Stimulated activated CD8-positive, alpha-beta memory T cell treated with anti-CD3 and anti-CD28 coated beads, Interleukin-7, amount 100 ng/mL, for 48 hours (primary cell): Measurements from ENCODE around the gene FOSL1.
"Not testable (repeated sequence)": the region's sequence is repeated elsewhere in the genome, so short reads cannot be mapped to it uniquely, and the experiment has no call there.

Experiments
- DNase-seq, 2 donors: peaks; one replicate each; pipeline ENCODE4 v3.0.0-alpha.2; 2020; ENCODE audit warnings: low read depth in 1 of 2; ENCODE audit errors: extremely low read depth in 1 of 2

Gene FOSL1

DNA sequence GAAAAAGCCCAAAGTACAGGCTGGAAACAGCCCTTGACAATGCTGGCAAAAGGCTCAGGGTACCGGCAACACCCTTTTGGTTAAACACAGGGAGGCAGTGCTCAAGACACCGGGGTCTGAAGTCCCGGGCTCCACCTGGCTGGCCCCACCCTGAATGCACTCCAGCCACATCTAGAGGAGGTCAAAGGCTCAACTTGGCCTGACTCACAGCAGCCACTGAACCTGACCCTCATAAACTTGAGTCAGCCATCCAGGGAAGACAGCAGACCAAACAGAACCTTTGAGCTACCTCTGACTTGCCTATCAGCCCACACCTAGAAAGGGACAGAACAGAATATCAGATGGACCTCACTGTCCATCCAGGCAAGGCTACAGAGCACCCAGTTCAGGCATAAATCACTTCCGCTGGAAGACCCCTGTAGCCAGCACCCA is 46.0 kb downstream of the FOSL1 start:
- no peak for DNase-seq

DNA sequence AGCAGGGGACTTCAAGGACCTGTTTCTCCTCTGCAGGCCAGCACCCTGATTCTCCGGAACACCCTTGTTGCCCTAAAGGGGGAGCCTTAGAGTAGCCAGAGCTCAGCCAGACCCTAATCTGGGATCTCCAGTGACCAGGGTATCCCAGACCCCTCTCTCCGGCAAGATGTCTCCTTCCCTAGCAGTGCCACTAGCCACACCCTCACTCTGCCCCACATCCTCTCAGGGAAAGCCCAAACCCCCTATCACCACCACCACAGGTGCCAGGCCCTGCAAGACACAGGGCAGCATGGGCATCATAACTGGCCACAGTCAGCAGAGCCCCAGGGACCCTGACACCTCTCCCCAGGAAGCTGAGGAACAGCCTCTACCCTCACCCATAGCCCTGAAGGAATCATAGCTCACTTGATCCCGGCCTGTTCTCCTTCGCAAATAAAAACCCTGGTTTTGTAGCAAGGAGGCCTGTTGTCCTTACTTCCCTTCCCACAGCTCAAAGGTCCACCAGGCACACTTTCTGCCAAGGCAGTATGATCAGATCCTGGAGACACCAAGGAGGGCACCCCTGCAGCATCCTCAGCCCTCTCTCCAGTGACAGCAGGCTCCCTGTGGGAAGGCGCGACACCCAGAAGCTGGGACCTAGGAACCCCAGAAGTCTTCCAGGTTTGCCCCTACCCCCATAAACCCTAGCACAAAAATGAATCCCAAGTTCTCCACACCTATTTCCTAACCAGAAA is 46.8 kb downstream of the FOSL1 start:
- no peak for DNase-seq

DNA sequence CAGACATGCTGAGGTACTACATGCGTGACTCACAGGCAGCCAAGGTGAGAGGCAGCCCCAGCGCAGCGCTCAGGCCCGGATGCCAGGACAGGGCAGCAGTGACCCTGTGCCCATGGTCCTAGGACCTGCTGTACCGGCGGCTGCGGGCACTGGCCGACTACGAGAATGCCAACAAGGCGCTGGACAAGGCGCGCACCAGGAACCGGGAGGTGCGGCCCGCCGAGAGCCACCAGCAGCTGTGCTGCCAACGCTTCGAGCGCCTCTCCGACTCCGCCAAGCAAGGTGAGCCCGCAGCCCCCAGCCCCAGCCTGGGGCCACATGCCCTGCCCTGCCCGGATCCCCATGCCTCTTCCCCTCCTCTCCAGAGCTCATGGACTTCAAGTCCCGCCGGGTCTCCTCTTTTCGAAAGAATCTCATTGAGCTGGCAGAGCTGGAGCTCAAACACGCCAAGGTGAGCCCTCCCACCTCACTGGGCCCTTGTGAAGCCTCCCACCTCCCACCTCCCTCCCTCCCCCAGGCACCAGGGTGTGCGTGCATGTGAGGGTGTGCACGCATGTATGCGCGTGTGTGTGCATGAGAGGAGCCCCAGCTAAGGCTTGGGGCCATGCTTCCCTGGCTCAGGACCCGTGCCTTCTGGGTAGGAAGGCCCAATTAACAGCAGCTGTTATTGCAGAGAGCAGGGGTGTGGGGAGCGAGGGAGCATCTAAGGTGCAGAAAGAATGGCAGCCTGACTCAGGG is 47.5 kb downstream of the FOSL1 start:
- no peak for DNase-seq

DNA sequence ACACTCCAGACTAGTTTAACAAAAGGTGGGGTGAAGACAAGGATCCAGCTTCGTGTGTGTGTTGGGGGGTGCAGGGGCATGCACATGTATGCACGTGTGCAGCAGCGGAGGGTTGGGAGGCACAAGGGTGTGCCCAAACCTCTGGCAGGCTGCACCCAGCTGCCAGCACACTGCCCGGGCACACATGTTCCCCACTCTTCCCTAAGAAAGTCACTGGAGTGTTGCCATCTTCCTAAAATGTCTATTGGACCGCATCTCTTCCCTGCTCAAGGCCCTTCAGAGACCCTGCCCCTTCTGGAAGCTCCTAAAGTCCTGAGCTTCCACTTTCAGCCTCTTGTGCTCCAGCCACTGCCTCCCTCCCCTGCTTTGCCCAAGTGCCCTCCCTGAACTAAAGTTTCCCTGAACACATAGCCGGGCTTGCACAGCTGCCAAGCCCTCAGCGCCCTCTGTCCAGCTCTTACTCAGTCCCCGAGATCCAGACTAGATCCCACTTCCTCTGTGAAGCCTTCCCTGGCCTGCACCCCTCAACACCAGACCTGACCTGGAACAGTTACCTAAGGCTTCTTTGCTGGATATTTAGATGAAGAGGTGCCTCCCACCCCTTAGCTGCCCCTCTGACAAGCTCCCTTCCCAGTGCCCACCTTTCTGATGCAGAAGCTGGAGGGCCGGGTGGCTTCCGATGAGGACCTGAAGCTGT is 48.2 kb downstream of the FOSL1 start:
- no peak for DNase-seq

DNA sequence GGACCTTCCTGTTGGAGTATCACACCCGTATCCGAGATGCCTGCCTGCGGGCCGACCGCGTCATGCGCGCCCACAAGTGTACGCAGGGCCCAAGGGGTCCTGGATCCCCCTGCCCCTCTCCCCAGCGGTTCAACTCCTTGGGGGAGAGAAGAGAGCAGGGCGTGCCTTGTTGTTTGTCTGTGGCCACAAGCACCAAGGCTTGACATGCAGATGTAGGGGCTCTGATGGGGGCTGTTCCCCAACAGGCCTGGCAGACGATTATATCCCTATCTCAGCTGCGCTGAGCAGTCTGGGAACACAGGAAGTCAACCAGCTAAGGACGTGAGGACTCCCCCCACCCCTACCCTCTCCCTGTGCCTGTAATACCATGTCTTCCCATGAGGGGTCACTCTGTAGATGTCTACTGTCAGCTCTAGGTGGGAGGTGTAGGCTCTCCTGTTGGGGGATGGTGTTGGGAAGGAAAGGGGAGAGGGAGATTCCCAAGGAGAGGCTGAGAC is 49.1 kb downstream of the FOSL1 start:
- no peak for DNase-seq

DNA sequence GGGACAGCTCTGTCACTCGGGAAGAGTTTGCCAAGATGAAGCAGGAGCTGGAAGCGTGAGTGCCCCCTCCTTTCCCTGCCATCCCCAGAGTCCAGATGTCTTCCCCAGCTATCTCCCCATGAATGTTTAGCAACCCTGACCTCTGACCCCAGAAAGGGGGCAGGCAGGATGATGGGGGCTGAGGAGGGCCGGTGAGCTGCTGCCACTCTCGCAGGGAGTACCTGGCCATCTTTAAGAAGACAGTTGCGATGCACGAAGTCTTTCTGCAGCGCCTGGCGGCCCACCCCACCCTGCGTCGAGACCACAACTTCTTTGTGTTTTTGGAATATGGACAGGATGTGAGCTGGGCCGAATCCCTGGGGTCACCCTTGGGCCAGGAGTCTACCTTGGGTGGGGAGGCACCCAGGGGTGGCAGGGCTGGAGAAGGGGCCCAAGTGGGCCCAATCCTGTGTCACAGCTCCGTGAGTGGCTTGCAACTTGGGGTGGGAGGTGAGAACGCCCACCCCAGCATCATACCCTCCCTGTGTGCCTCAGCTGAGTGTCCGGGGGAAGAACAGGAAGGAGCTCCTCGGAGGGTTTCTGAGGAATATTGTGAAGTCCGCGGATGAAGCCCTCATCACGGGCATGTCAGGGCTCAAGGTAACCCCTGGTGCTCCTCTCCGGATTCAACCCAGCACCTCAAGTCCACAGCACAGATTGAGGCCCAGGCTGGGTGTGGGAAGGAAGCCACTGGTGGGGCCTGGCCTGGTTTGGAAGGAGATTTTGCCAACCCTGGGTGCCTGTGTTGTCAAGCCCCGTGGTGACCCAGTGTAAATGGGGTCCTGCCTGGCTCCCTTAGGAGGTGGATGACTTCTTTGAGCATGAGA is 49.7 kb downstream of the FOSL1 start:
- DNase-seq: no peak

DNA sequence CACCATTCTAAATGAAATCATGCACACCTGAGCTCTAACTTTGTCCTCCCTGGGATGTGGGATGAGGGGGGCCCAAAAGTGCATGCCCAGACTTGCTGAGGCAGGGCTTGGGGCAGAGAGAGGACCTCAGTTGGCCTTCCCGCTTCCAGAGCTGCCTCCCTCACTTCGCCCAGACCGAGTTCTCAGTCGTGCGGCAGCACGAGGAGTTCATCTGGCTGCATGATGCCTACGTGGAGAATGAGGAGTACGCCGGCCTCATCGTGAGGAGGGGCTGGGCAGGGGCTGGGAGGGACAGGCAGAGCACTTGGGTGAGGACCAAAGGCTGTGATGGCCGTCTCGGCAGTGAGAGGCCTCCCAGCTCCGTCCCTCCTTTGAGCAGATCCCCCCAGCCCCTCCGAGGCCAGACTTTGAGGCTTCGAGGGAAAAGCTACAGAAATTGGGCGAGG is 50.4 kb downstream of the FOSL1 start:
- no peak for DNase-seq

DNA sequence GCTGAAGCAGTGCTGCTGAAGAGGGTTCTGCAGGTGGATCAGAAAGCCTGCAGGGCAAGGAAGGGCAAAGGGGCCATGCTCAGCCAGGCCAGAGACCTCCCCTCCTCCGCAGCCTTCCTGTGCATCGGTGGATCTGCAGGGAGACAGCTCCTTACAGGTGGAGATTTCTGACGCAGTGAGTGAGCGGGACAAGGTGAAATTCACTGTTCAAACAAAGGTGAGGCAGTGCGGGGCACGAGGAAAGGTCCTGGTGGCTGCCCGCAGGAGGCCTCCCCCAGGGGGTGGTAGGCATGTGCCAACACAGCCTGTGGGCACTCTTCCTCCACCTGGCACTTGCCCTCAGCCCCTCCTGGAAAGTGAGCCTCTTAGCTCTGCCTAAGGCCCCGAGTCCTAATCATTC is 50.8 kb downstream of the FOSL1 start:
- no peak for DNase-seq

DNA sequence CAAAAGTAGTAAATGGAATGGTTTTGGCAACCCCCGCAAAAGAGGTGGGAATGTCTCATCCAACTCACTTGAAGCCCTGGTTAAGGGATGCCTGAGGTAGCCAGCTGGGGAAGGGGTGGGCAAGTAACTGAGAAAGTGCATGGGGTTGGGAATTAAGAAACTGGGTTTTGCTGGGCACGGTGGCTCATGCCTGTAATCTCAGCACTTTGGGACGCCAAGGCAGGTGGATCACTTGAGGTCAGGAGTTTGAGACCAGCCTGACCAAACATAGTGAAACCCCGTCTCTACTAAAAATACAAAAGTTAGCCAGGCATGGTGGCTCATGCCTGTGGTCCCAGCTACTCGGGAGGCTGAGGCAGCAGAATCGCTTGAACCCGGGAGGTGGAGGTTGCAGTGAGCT is 51.5 kb downstream of the FOSL1 start:
- not testable (repeated sequence) for DNase-seq

DNA sequence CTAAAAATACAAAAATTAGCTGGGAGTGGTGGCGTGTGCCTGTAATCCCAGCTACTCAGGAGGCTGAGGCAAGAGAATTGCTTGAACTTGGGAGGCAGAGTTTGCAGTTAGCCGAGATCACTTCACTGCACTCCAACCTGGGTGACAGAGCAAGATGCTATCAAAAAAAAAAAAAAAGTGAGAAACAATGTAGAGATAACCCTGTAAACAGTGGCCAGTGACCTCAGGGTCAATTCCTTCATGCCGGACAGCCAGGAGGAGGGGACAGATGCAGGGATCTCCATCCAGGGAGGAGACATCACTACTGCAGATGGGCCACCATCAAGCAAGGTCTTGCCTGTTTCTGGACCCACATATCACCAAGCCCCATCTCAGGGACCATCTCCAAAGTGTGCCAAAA is 52.4 kb downstream of the FOSL1 start:
- no peak for DNase-seq

DNA sequence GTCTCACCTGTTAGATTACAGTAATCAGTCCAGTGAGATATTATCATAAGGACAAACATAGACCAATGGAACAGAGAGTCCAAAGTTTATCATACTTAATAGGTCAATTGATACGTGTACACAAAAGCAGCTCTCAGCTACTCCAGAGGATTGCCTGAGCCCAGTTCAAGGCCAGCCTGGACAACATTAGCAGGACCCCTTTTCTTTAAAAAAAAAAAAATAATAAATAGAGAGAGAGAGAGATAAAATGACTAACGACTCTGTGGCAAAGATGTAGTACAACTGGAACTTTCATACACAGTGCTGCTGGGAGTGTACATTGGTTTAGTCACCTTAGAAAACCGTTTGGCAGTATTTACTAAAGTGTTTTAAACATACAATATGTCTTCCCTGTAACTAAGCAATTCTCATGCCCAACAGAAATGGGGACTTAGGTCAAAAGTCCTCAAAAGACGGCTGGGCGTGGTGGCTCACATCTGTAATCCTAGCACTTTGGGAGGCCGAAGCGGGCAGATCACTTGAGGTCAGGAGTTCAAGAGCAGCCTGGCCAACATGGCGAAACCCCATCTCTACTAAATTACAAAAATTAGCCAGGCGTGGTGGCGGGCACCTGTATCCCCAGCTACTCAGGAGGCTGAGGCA is 55.8 kb downstream of the FOSL1 start:
- DNase-seq: no peak

DNA sequence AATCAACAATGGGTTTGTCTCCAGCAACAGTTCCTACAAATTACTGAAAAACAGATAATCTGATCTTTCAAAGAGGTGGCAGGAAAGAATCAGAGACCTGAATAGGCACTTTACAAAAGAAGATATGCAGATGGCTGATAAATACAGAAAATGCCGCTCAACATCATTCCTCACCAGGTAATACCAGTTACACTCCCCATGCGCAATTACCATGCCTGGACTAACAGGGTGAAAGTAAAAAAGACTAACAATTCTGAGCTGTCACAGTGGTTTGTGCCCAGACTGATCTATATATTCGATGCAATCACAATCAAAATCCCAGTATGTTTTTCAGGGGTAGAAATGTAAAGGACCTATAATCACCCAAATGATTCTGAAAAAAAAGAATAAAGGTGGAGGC is 56.4 kb downstream of the FOSL1 start:
- no peak for DNase-seq

DNA sequence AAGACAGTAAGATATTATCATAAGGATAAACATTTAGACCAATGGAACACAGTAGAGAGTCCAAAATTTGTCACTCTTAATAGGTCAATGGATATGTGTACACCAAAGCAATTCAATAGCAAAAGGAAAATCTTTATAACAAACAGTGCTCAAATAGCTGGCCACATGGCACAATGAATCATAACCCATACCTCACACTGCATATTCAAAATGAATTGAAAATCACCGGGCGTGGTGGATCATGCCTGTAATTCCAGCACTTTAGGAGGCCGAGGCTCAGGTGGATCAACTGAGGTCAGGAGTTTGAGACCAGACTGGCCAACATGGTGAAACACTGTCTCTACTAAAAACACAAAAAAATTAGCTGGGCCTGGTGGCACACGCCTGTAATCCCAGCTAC is 58.0 kb downstream of the FOSL1 start:
- no peak for DNase-seq
